ENCODE data around the gene USP6NL. TPM values are rescaled to one million over a fixed set of nuclear protein-coding genes. Genes with fewer than 3 reads are reported as not detected.

USP6NL gene
- 10.8 to 13.0 TPM (median 11.8 TPM) in 5 replicates for total RNA-seq (2022; extraction: Qiagen RNA extraction)

DNA sequence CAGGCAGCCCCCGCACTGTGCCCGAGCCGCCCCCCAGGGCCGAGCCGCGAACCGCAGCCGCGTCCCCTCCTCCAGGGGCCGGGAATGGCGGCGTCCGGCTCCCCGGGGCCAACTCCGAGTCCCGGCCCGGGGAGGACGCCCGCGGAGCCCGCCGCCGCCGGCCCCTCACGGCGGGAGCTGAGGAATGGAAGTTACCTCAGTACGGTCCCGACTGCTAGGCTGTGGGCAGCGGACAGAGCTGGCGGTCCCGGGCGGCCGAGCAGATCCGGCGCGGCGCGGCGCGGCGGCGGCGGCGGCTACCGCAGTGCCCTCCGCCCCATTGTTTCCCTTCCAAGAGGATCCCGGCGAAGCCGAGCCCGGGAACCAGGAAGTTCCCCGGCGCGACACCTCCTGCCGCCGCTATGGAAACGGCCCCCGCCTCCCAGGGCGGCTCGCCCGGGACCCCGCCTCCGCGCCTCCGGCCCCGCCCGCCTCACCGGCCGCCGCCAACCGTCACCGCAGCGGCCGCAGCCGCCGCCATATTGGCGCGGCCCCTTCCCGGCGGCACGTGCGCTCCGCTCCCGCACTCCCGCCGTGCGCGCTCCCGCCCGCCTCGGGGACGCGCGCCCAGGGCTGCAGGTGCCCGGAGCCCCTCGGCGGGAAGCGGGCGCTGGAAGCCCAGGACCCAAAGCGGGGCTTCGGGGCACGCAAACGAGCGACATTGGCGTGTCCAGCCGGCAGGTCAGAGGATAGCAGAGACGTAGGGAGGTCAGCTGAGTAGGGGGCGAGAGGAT is at the start of gene USP6NL:
TSS of gene USP6NL (minus strand) at position 403 of the 773 bp plus-strand sequence. CDS start 14,016 bp downstream, outside the sequence.

Other genes with a start within 250 kb of the USP6NL start
- 9.4 to 10.9 TPM (median 10.4 TPM) in 5 replicates for gene ECHDC3, start 130.7 kb upstream of the USP6NL start, total RNA-seq (2022; extraction: Qiagen RNA extraction)
- 32.8 to 46.7 TPM (median 46.4 TPM) in 5 replicates for gene PROSER2, start 211.7 kb upstream of the USP6NL start, total RNA-seq (2022; extraction: Qiagen RNA extraction)